NCI-H82 (cell line): ENCODE results near the gene CYS1.
"Not testable (repeated sequence)": the region's sequence is repeated elsewhere in the genome, so short reads cannot be mapped to it uniquely, and the experiment has no call there.

Source experiments
- DNase-seq: peaks from one replicate; lab custom pipeline; 2025; lab: John Stamatoyannopoulos, UW

Gene CYS1

DNA sequence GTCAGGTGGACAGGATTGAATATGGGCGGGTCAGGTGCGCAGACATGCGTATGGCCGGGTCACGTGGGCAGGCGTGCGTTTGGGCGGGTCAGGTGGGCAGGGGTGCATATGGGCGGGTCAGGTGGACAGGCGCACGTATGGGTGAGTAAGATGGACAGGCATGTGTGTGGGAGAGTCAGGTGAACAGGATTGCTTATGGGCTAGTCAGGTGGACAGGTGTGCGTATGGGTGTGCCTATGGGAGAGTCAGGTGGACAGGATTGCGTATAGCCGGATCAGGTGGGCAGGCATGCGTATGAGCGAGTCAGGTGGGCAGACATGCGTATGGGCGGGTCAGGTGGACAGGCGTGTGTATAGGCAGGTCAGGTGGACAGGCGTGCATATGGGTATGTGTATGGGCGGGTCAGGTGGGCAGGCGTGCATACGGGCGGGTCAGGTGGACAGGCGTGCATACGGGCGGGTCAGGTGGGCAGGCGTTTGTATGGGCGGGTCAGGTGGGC is 67.2 kb downstream of the CYS1 start:
- DNase-seq: no peak

DNA sequence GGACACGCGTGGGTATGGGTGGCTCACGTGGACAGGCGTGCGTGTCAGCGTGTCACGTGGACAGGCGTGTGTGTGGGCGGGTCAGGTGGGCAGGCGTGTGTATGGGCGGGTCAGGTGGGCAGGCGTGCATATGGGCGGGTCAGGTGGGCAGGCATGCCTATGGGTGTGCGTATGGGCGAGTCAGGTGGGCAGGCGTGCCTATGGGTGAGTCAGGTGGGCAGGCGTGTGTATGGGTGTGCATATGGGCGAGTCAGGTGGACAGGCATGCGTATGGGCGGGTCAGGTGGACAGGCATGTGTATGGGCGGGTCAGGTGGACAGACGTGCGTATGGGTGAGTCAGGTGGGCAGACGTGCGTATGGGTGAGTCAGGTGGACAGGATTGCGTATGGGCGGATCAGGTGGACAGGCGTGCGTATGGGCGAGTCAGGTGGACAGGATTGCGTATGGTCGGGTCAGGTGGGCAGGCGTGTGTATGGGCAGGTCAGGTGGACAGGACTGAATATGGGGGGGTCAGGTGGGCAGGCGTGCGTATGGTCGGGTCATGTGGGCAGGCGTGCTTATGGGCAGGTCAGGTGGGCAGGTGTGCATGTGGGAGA is 67.7 kb downstream of the CYS1 start:
- not testable (repeated sequence) for DNase-seq

DNA sequence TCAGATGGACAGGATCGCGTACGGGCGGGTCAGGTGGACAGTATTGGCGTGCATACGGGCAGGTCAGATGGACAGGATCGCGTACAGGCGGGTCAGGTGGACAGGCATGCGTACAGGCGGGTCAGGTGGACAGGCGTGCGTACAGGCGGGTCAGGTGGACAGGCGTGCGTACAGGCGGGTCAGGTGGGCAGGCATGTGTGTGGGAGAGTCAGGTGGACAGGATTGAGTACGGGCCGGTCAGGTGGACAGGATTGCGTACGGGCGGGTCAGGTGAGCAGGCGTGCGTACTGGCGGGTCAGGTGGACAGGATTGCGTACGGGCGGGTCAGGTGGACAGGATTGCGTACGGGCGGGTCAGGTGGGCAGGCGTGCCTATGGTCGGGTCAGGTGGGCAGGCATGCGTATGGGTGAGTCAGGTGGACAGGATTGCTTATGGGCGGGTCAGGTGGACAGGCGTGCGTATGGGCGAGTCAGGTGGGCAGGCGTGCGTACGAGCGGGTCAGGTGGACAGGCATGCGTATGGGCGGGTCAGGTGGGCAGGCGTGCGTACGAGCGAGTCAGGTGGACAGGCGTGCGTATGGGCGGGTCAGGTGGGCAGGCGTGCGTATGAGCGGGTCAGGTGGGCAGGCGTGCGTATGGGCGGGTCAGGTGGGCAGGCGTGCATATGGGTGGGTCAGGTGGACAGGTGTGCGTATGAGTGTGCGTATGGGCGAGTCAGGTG is 68.4 kb downstream of the CYS1 start:
- not testable (repeated sequence) for DNase-seq

DNA sequence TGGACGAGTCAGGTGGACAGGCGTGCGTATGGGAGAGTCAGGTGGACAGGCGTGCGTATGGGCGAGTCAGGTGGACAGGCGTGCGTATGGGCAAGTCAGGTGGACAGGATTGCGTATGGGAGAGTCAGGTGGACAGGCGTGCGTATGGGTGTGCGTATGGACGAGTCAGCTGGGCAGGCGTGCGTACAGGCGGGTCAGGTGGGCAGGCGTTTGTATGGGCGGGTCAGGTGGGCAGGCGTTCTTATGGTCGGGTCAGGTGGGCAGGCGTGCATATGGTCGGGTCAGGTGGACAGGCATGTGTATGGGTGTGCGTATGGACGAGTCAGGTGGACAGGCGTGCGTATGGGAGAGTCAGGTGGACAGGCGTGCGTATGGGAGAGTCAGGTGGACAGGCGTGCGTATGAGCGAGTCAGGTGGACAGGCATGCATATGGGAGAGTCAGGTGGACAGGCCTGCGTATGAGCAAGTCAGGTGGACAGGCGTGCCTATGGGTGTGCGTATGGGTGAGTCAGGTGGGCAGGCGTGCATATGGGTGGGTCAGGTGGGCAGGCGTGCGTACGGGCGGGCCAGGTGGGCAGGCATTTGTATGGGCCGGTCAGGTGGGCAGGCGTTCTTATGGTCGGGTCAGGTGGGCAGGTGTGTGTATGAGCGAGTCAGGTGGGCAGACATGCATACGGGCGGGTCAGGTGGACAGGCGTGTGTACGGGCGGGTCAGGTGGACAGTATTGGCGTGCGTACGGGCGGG is 69.2 kb downstream of the CYS1 start:
- not testable (repeated sequence) for DNase-seq

DNA sequence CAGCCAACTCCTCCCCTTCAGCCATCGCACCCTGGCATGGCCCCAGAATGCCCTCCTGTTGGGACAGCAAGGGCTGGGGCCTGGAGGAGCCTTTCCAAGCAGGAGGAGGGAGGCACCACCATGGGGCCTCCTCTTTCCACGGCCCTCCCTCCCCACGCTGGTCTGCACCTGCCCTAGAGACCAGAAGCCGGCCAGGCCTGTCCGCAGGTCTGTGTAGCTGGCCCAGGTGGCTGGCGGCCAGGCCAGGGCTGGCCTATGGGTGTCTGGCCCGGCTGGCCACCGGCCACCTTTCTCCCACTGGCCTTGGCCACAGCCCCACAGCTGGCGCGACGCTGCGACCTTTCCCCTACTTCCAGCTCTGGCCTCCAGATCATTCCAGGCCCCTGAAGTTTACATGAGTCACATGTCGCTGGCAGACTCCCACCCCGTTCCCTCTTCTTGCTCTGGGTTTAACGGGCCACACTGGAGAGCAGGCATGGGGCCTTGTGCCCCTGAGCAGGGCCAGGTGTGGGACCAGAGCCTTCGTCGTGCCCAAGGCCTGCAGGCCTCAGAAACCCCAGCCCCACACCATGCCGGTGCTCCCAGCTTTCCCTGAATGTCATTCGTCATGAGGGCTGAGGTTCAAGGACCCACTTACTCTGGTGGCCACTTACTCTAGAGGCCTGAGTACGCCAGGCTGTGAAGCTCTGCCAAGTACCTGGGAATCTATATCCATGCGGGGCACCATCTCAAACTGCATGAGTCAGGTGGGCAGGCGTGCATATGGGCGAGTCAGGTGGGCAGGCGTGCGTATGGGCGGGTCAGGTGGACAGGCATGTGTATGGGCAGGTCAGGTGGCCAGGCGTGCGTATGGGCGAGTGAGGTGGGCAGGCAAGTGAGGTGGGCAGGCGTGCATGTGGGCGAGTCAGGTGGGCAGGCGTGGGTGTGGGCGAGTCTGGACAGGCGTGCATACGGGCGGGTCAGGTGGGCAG is 70.1 kb downstream of the CYS1 start:
- no peak for DNase-seq

DNA sequence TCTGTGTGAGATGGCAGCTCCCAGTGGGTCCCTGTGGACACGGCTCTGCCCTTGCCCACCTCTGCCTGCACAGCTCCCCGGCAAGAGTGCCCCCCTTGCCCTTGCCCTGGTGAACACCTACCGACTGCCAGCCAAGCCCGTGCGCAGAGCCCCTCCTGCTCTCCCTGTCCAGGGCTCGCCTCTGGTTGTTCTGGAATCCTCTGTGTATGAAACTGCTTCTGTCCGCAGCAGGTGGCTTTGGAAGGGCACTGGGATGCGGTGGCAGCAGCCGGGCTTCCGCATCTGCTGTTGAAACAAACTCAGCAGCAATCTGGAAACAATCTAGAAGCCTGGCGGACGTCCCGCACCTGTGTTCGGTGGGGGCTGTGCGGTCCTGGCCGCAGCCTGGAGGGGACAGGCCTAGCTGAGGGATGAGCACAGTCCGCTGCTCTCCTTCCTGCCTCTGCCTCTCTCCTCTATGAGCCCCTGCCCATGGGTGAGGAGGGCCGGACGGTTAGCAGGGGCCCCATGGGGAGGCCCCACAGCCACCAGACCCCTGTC is 70.9 kb downstream of the CYS1 start:
- no peak for DNase-seq

DNA sequence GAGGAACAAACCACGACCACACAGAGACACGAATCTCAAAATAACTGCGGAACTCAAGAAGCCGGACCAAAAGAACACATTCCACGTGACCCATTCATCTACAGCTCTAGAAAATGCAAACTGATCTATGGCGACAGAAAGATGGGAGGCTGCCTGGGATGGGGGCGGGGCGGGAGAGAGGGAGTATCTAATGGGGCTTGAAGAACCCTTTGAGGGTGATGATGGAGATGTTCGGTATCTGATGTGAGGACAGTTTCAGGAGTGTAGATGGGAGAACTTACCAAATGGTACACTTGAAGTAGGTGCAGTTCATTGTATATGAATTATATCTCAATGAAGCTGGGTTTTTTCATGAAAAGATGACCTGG is 71.4 kb downstream of the CYS1 start:
- DNase-seq: no peak

DNA sequence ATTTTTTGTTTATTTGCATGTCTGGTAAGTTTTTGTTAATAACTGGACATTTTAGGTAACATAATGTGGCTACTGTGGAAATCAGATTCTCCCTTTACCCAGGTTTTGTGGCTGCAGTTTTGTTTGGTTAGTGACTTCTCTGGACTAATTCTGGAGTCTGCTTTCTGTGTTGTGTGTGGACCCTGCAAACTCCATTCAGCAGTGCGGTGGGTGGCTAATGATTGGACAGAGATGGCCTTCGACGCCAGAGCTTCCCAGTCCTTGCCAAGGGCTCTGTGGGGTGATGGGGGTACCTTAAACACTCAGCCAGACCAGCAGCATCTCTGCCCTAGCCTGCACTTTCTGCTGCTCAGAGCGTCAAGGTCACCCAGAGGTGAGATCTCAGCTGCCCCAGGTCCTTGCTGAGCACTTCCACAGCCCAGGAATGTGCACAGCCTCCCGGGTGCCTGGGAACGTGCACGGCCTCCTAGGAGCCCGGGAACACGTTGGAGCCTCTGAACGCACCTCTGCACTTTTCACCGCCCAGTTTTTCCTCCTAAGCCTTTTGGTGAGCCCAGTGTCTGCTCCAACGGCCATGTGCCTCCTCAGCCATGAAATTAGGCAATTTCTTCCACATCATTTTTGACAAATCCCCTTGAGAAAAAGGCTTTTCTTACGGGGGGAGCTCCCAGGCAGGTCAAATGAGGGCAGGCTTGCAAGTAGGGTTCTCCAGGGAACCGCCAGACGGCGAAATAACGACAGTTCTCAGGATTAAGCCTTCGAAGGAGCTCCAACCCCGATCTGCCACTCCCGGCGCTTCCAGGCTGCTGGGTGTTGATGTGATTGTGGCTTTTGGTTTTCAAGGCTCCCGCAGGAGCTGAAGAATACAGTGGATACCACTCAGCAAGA is 72.0 kb downstream of the CYS1 start:
- DNase-seq: peak; percentile 81

DNA sequence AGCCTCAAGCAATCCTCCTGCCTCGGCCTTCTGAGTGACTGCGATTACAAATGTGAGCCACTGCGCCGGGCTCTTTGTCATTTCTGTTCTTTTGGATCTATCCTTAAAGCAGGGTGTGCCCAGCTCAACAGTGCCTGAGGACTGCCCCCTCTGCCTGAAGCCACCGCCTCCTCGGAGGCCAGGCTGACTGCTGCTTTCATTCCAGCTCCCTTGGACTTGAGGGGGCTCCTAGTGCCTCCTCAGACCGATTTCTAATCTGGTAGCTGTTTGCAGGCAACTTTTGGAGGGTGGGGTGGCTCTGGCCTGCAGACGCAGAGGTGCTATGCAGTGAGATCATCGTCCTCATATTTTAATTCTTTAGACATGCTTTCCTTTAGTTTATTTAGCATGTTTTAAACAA is 72.8 kb downstream of the CYS1 start:
- DNase-seq: no peak
